Nephron (organoid): ENCODE data around the gene MPZL1.

ENCODE experiments used
- H3K27ac Mint-ChIP-seq, 3 experiments: 2 replicates each; pipeline ENCODE4 v1.8.0; 2020; ENCODE audit warnings: mixed read lengths in 3 of 3, mild to moderate bottlenecking in 2 of 3, moderate library complexity in 1 of 3
- H3K27me3 Mint-ChIP-seq: 2 replicates; pipeline ENCODE4 v1.8.0; 2021; ENCODE audit warnings: low read depth, mild to moderate bottlenecking, moderate library complexity, mixed read lengths
- H3K36me3 Mint-ChIP-seq: 2 replicates; pipeline ENCODE4 v1.8.0; 2020; ENCODE audit warnings: low read depth, mixed read lengths
- H3K4me1 Mint-ChIP-seq: 2 replicates; pipeline ENCODE4 v1.8.0; 2020; ENCODE audit warnings: mixed read lengths
- H3K4me3 Mint-ChIP-seq, 3 experiments: 2 replicates each; pipeline ENCODE4 v1.8.0; 2020; ENCODE audit warnings: mild to moderate bottlenecking in 3 of 3, mixed read lengths in 3 of 3, moderate library complexity in 2 of 3
- H3K9me3 Mint-ChIP-seq: 2 replicates; pipeline ENCODE4 v1.8.0; 2020; ENCODE audit warnings: mixed read lengths
- TF ChIP-seq, protein P1 (sequence below), 3 experiments: fragments of 200-600 bp; sonication (generic); IDR thresholded peaks; one replicate each; pipeline ENCODE4 v1.5.0; 2021; ENCODE audit warnings: antibody characterized with exemption in 3 of 3; ENCODE audit not compliant: unreplicated experiment in 3 of 3

The MPZL1 gene

GRCh38 chr1:167757433-167758309, 35.9 kb downstream of the MPZL1 start:
- no peaks in the 10 kb centered on the region for H3K9me3 Mint-ChIP-seq
- no peaks in the 10 kb centered on the region for H3K27me3 Mint-ChIP-seq
- H3K4me1 Mint-ChIP-seq = peaks cover 25% of the 10 kb centered on the region
- no peak overlapping the region for H3K4me3 Mint-ChIP-seq
- TF ChIP-seq, protein P1, sequence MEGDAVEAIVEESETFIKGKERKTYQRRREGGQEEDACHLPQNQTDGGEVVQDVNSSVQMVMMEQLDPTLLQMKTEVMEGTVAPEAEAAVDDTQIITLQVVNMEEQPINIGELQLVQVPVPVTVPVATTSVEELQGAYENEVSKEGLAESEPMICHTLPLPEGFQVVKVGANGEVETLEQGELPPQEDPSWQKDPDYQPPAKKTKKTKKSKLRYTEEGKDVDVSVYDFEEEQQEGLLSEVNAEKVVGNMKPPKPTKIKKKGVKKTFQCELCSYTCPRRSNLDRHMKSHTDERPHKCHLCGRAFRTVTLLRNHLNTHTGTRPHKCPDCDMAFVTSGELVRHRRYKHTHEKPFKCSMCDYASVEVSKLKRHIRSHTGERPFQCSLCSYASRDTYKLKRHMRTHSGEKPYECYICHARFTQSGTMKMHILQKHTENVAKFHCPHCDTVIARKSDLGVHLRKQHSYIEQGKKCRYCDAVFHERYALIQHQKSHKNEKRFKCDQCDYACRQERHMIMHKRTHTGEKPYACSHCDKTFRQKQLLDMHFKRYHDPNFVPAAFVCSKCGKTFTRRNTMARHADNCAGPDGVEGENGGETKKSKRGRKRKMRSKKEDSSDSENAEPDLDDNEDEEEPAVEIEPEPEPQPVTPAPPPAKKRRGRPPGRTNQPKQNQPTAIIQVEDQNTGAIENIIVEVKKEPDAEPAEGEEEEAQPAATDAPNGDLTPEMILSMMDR (IDR thresholded peaks at IDR 0.05; ENCODE audit: unreplicated experiment in 3 of 3) = no peak
- peaks cover 4% of the 10 kb centered on the region for H3K36me3 Mint-ChIP-seq
- no peak overlapping the region for H3K27ac Mint-ChIP-seq

GRCh38 chr1:167761400-167761799, 39.6 kb downstream of the MPZL1 start:
- Mint-ChIP-seq H3K4me3 (no peak overlapping the region), H3K36me3 (peaks cover 14% of the 10 kb centered on the region), H3K27ac (peak overlapping the region in 1 of 3 experiments; percentile 7), H3K9me3 (no peaks in the 10 kb centered on the region), H3K4me1 (peaks cover 20% of the 10 kb centered on the region), H3K27me3 (no peaks in the 10 kb centered on the region)
- TF ChIP-seq, protein P1 (IDR thresholded peaks at IDR 0.05; ENCODE audit: unreplicated experiment in 3 of 3) = no peak

DNA sequence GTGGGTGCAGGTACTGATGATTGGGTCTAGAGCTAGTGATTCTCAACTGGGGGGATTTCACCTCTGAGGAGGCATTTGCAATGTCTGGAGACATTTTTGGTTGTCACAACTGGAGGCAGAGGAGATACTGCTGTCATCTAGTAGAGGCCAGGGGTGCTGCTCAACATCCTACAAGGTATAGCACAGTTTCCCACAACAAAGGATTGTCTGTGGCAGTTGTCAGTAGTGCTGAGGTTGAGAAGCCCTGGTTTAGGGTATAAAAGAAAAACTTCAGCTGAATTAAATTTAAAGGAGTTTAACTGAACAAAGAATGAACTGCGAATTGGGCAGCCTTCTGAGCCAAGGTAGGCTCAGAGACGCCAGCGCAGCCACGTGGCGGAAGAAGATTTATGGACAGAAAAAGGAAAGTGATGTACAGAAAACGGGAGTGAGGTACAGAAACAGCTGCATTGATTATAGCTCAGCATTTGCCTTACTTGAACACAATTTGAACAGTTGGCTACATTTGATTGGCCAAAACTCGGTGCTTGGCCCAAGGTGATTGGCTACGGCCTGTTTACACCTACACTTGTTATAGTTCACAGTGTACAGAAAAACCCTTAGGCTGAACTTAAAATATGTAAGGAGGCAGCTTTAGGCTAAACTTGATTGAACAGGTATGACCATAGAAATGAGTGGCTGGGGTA, 40.4 kb downstream of the MPZL1 start:
- Mint-ChIP-seq H3K27ac (no peak overlapping the region), H3K36me3 (peaks cover 21% of the 10 kb centered on the region), H3K27me3 (no peaks in the 10 kb centered on the region), H3K4me3 (no peak overlapping the region), H3K9me3 (no peaks in the 10 kb centered on the region), H3K4me1 (peaks cover 20% of the 10 kb centered on the region)
- TF ChIP-seq, protein P1 (IDR thresholded peaks at IDR 0.05; ENCODE audit: unreplicated experiment in 3 of 3) = no peak

DNA sequence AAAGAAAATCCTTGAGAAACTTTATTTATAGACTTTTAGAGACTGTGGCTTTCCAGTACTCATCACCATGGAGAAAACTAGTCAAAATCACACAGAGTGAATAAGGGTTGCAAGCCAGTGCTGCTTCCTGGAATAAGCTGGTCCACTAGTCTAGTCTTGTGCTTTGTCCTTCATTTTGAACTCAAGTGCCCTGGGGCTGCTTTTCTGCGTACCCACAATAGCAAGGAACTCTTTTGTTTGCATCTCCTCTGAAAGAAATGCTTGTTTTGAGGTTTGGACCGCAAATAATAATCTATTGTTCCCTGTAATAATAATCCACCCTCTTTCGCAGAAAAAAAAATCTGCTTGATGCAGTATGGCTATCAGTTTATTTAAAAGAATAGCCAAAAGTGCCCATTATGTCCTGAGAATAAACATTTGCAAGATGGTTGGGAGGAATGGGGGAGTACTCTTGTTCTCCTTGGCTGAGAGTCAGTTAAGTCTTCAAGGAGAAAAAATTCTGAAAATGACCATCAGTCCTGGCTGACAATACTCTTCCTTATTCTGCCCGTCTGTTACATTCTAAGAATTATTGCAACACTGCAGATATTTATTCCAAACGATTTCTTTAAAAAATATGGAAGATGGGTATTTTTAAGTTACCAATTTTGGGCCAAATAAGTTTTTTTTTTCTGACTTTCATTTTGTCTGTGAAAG, 41.9 kb downstream of the MPZL1 start:
- Mint-ChIP-seq H3K27ac (no peak overlapping the region), H3K36me3 (peaks cover 32% of the 10 kb centered on the region), H3K4me3 (no peak overlapping the region), H3K27me3 (no peaks in the 10 kb centered on the region), H3K9me3 (no peaks in the 10 kb centered on the region), H3K4me1 (peaks cover 20% of the 10 kb centered on the region)
- TF ChIP-seq, protein P1 (IDR thresholded peaks at IDR 0.05; ENCODE audit: unreplicated experiment in 3 of 3) = no peak

GRCh38 chr1:167764458-167765330, 42.9 kb downstream of the MPZL1 start:
- Mint-ChIP-seq H3K9me3 (no peaks in the 10 kb centered on the region), H3K36me3 (peaks cover 42% of the 10 kb centered on the region), H3K4me3 (no peak overlapping the region), H3K27me3 (no peaks in the 10 kb centered on the region), H3K27ac (no peak overlapping the region), H3K4me1 (peaks cover 20% of the 10 kb centered on the region)
- TF ChIP-seq, protein P1 (IDR thresholded peaks at IDR 0.05; ENCODE audit: unreplicated experiment in 3 of 3) = no peak
